Upper lobe of left lung (tissue), 6 donors: ENCODE data around the gene FNDC3B. TPM values are rescaled to one million over a fixed set of nuclear protein-coding genes. Genes with fewer than 3 reads are reported as not detected.
A peak's percentile ranks its signal among the peaks of the same experiment; 100 is the strongest.

Experiments
- ATAC-seq, 2 donors: fragments of 200-7000 bp; cut with Tn5 transposase; one replicate each; pipeline ENCODE4 v1.9.1; 2022; ENCODE audit warnings: mild to moderate bottlenecking in 2 of 2, moderate library complexity in 2 of 2; ENCODE audit not compliant: low FRiP score in 2 of 2
- DNase-seq, 2 donors: peaks; one replicate each; pipeline ENCODE4 v3.0.0-alpha.2; 2019 to 2020
- H3K27ac ChIP-seq, 4 donors: fragments of 200-600 bp; sonication (generic); one replicate each; pipeline ENCODE4 v1.5.1; 2016 to 2019
- H3K27me3 ChIP-seq, 4 donors: fragments of 200-600 bp; sonication (generic); one replicate each; pipeline ENCODE4 v1.5.1; 2017 to 2019
- H3K36me3 ChIP-seq, 4 donors: fragments of 200-600 bp; sonication (generic); one replicate each; pipeline ENCODE4 v1.5.1; 2016 to 2019
- H3K4me1 ChIP-seq, 4 donors: fragments of 200-600 bp; sonication (generic); one replicate each; pipeline ENCODE4 v1.5.1; 2018 to 2019
- H3K4me3 ChIP-seq, 4 donors: fragments of 200-600 bp; sonication (generic); one replicate each; pipeline ENCODE4 v1.5.1; 2017 to 2019; ENCODE audit warnings: mild to moderate bottlenecking in 2 of 4, moderate library complexity in 1 of 4
- H3K9me3 ChIP-seq, 4 donors: fragments of 200-600 bp; sonication (generic); one replicate each; pipeline ENCODE4 v1.5.1; 2018 to 2019
- EP300 ChIP-seq, 4 donors: sonication (generic); formaldehyde crosslinking; IDR thresholded peaks; one replicate each; pipeline ENCODE4 v1.5.1; 2017; ENCODE audit warnings: antibody characterized with exemption in 4 of 4, control low read depth in 2 of 4
- POLR2A ChIP-seq, 4 donors: fragments of 450-650 bp; IDR thresholded peaks; one replicate each; pipeline ENCODE4 v1.5.1; 2016 to 2017; ENCODE audit warnings: antibody characterized with exemption in 4 of 4, mild to moderate bottlenecking in 2 of 4
- POLR2AphosphoS5 ChIP-seq, 2 donors: sonication (generic); formaldehyde crosslinking; IDR thresholded peaks; one replicate each; pipeline ENCODE4 v1.5.1; 2017; ENCODE audit warnings: antibody characterized with exemption in 2 of 2
- WGBS, 2 donors: methylation state at CpG; one replicate each; pipeline ENCODE4 v1.1.5; 2017 to 2018; 5-methylcytosine and 5-hydroxymethylcytosine counted together
- total RNA-seq, 6 donors: library from RNA; depleted of rRNA in 4 of 6; stranded (reverse); fragments of >200 nt in 4 of 6; gene quantifications; one replicate each; pipeline versions ENCODE4 v1.1.0 to v1.2.1, GENCODE V29; 2016 to 2021
- TF ChIP-seq, protein P1 (sequence below), 6 experiments: fragments of 450-650 bp in 4 of 6; fragments of 200-600 bp in 2 of 6; sonication (generic) in 2 of 6; IDR thresholded peaks; one replicate each; pipeline ENCODE4 v1.5.1; 2016 to 2019; ENCODE audit warnings: antibody characterized with exemption in 6 of 6
- donor health status: DM: no; HTN: no; CAD: no; lungs with moderate emphysema.
- donor health status: DM: no; HTN: yes; CAD: no; lungs with severe emphysema.

Gene FNDC3B
- total RNA-seq, 6 donors from 2014 or later = 73.3 to 167 (median 119) TPM

DNA sequence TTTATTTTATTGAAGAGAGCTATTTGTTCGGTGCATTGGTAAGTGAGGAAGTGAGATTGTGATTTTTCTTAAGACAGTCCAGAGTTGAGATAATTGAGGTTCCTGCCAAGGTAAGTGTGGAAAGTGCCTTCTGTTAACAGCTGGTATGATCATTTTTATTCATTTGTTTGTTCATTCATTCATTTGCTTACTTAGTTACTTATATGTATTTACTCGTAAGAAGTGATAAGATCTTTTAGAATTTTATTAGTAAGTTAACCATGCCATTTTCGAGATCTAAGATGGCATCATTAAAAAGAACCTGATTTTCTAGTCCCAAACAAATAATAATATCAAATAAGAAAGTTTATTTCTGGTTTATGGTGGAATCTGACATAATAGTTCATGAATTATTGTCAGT is 258.9 kb downstream of the FNDC3B start:
- Histone ChIP-seq H3K36me3 (peaks cover 0 to 75% (median 12%) of the 10 kb centered on the region in 4 donors), H3K4me1 (no peaks in the 10 kb centered on the region), H3K27me3 (no peaks in the 10 kb centered on the region), H3K4me3 (no peak overlapping the region), H3K9me3 (no peaks in the 10 kb centered on the region), H3K27ac (no peak overlapping the region)
- TF ChIP-seq POLR2AphosphoS5 (IDR thresholded peaks at IDR 0.05) (no peak), POLR2A (IDR thresholded peaks at IDR 0.05) (no peak), EP300 (IDR thresholded peaks at IDR 0.05) (no peak)
- TF ChIP-seq, protein P1, sequence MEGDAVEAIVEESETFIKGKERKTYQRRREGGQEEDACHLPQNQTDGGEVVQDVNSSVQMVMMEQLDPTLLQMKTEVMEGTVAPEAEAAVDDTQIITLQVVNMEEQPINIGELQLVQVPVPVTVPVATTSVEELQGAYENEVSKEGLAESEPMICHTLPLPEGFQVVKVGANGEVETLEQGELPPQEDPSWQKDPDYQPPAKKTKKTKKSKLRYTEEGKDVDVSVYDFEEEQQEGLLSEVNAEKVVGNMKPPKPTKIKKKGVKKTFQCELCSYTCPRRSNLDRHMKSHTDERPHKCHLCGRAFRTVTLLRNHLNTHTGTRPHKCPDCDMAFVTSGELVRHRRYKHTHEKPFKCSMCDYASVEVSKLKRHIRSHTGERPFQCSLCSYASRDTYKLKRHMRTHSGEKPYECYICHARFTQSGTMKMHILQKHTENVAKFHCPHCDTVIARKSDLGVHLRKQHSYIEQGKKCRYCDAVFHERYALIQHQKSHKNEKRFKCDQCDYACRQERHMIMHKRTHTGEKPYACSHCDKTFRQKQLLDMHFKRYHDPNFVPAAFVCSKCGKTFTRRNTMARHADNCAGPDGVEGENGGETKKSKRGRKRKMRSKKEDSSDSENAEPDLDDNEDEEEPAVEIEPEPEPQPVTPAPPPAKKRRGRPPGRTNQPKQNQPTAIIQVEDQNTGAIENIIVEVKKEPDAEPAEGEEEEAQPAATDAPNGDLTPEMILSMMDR (IDR thresholded peaks at IDR 0.05) = no peak
- 87 to 95% methylated on average over 3 of the region's 3 CpGs for WGBS, 2 donors
- no peak for DNase-seq
- ATAC-seq = no peak

DNA sequence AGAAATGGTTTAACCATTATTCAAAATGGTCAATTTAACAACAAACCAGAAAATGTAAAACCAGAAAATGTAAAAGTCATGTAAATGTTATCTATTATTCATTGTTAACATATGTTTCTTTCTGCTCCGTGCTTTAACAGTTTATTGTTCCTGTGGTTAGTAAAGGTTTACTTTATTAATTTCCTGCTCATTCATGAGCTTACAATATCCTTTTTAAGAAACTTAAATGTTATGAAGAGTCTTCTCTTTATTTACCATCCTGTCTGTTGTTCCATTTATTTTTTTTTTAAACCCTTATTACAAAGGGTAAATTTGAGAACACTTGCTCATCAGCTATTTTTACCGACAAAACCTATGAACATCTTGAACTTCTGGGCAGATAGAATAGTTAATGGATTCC is 260.8 kb downstream of the FNDC3B start:
- no peak for TF ChIP-seq POLR2AphosphoS5 (IDR thresholded peaks at IDR 0.05)
- TF ChIP-seq EP300 (IDR thresholded peaks at IDR 0.05) = no peak
- TF ChIP-seq POLR2A (IDR thresholded peaks at IDR 0.05) = no peak
- TF ChIP-seq, protein P1 (IDR thresholded peaks at IDR 0.05) = no peak
- Histone ChIP-seq H3K27me3 (no peaks in the 10 kb centered on the region), H3K27ac (no peak overlapping the region), H3K36me3 (peaks cover 0 to 76% (median 12%) of the 10 kb centered on the region in 4 donors), H3K4me3 (no peak overlapping the region), H3K4me1 (no peaks in the 10 kb centered on the region), H3K9me3 (no peaks in the 10 kb centered on the region)
- DNase-seq = no peak
- ATAC-seq = no peak
- 39 to 49% methylated on average over 2 of the region's 2 CpGs for WGBS, 2 donors

DNA sequence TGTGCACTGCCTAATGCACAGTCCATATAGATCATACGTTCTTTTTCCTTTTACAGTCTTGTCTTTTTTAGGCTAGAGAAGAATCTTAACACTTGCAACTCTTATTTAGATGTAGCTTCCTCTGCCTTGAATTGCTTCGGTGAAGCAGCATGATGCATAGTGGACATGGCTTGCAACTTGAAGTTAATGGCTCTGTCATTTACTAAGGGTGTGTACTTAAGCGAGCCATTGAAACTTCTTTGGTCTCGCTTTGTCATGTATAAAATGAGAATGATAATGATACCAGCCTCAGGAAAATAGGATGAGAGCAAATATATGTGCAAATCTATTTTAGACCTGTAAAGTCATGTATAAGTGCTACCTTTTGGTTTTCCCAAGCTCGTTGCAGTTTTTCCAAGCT is 261.5 kb downstream of the FNDC3B start:
- no peak for ATAC-seq
- peaks cover 0 to 73% (median 12%) of the 10 kb centered on the region in 4 donors for H3K36me3 ChIP-seq
- TF ChIP-seq, protein P1 (IDR thresholded peaks at IDR 0.05) = no peak
- TF ChIP-seq POLR2AphosphoS5 (IDR thresholded peaks at IDR 0.05) (no peak), EP300 (IDR thresholded peaks at IDR 0.05) (no peak), POLR2A (IDR thresholded peaks at IDR 0.05) (no peak)

DNA sequence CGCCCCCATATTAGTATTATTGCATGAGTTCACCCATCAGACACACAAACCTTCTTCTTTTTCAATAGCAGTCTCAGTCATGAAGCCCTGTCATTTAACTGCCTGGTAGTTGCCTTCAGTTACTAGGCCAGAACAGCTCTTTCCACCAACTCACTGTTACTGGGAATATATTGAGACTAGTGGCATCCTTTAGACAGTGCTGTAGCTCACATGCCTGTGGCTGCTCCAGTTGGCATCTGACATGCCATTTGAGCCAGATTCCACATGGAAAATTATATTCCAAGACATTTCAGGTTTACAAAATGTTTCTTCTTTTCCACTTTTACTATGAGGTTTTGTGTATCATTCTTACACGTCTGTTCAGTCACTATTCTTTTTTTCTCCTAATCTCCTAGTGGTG is 262.8 kb downstream of the FNDC3B start:
- DNase-seq = no peak
- no peak for ATAC-seq
- H3K9me3 ChIP-seq = no peaks in the 10 kb centered on the region
- H3K27me3 ChIP-seq = no peaks in the 10 kb centered on the region
- no peak overlapping the region for H3K4me3 ChIP-seq
- H3K27ac ChIP-seq = no peak overlapping the region
- 87 to 90% methylated on average over 2 of the region's 2 CpGs for WGBS, 2 donors
- H3K36me3 ChIP-seq = peaks cover under 1 to 60% (median 7%) of the 10 kb centered on the region in 4 donors
- no peaks in the 10 kb centered on the region for H3K4me1 ChIP-seq
- TF ChIP-seq POLR2AphosphoS5 (IDR thresholded peaks at IDR 0.05) = no peak
- TF ChIP-seq POLR2A (IDR thresholded peaks at IDR 0.05) = no peak
- no peak for TF ChIP-seq EP300 (IDR thresholded peaks at IDR 0.05)

More for the DNA sequence above, 261.5 kb downstream of the FNDC3B start:
- no peak for DNase-seq
- H3K4me1 ChIP-seq = no peaks in the 10 kb centered on the region
- H3K27me3 ChIP-seq = no peaks in the 10 kb centered on the region
- no peak overlapping the region for H3K4me3 ChIP-seq
- 70 to 84% methylated on average over 5 of the region's 5 CpGs for WGBS, 2 donors
- H3K9me3 ChIP-seq = no peaks in the 10 kb centered on the region
- no peak overlapping the region for H3K27ac ChIP-seq

DNA sequence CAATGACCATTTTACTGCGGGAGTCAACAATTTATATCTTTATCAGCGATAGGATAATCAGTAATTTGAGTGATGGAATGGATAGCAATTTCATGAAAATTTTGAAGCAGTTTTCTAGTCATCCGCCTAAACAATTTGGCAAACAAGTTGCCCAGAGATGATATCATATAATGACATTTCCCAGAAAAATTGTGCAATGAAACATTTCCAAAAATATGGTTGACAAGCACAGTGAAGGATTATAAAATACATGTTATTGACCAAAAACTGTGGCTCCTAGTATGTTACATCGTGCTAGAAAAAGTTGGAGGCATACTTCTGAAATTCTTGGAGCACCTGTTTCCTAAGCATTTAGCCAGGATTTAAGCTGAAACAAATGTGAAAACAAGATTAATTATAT is 263.8 kb downstream of the FNDC3B start:
- TF ChIP-seq POLR2A (IDR thresholded peaks at IDR 0.05) (no peak), EP300 (IDR thresholded peaks at IDR 0.05) (no peak), POLR2AphosphoS5 (IDR thresholded peaks at IDR 0.05) (no peak)
- TF ChIP-seq, protein P1 (IDR thresholded peaks at IDR 0.05) = no peak
- Histone ChIP-seq H3K4me3 (no peak overlapping the region), H3K27me3 (no peaks in the 10 kb centered on the region), H3K9me3 (no peaks in the 10 kb centered on the region), H3K27ac (no peak overlapping the region), H3K36me3 (peaks cover 6 to 62% (median 15%) of the 10 kb centered on the region in 4 donors), H3K4me1 (no peaks in the 10 kb centered on the region)
- ATAC-seq (peak in 1 of 2 donors; percentile 9), DNase-seq (no peak)
- 82 to 87% methylated on average over 4 of the region's 4 CpGs for WGBS, 2 donors
